ENCODE results near the gene IPO5.
"Not testable (repeated sequence)": the region's sequence is repeated elsewhere in the genome, so short reads cannot be mapped to it uniquely, and the experiment has no call there.

The IPO5 gene

GRCh38 chr13:98047785-98048184 is 94.3 kb downstream of the IPO5 start:
- not testable (repeated sequence) for H3K4me1 ChIP-seq (ENCODE audit: control insufficient read depth in 5 of 5, insufficient read depth in 5 of 5, low read length in 5 of 5); H3K9ac ChIP-seq (ENCODE audit: low read length in 5 of 5); H3K9me3 ChIP-seq (ENCODE audit: control insufficient read depth in 5 of 5, low read length in 5 of 5); H3K27ac ChIP-seq (ENCODE audit: low read depth, low read length); H3K4me3 ChIP-seq (ENCODE audit: low read depth in 1 of 5, low read length in 5 of 5); H3K36me3 ChIP-seq (ENCODE audit: control insufficient read depth in 5 of 5, insufficient read depth in 5 of 5, low read length in 5 of 5); H3K27me3 ChIP-seq (ENCODE audit: control insufficient read depth in 5 of 5, insufficient read depth in 4 of 5, low read length in 5 of 5)

GRCh38 chr13:98048265-98048664 is 94.8 kb downstream of the IPO5 start:
- no peak overlapping the region for H3K4me3 ChIP-seq (ENCODE audit: low read depth in 1 of 5, low read length in 5 of 5)
- H3K9me3 ChIP-seq (ENCODE audit: control insufficient read depth in 5 of 5, low read length in 5 of 5), result peaks cover 0 to 3% (median 0%) of the 10 kb centered on the region in 5 donors
- H3K27me3 ChIP-seq (ENCODE audit: control insufficient read depth in 5 of 5, insufficient read depth in 4 of 5, low read length in 5 of 5), result no peaks in the 10 kb centered on the region
- peaks cover 0 to 2% (median 0%) of the 10 kb centered on the region in 5 donors for H3K4me1 ChIP-seq (ENCODE audit: control insufficient read depth in 5 of 5, insufficient read depth in 5 of 5, low read length in 5 of 5)
- no peak overlapping the region for H3K27ac ChIP-seq (ENCODE audit: low read depth, low read length)
- no peak overlapping the region for H3K9ac ChIP-seq (ENCODE audit: low read length in 5 of 5)
- H3K36me3 ChIP-seq (ENCODE audit: control insufficient read depth in 5 of 5, insufficient read depth in 5 of 5, low read length in 5 of 5), result no peaks in the 10 kb centered on the region

GRCh38 chr13:98050041-98050466 is 96.6 kb downstream of the IPO5 start:
- Histone ChIP-seq H3K9me3 (ENCODE audit: control insufficient read depth in 5 of 5, low read length in 5 of 5) (peaks cover 0 to 5% (median 0%) of the 10 kb centered on the region in 5 donors), H3K27me3 (ENCODE audit: control insufficient read depth in 5 of 5, insufficient read depth in 4 of 5, low read length in 5 of 5) (no peaks in the 10 kb centered on the region), H3K4me3 (ENCODE audit: low read depth in 1 of 5, low read length in 5 of 5) (no peak overlapping the region), H3K9ac (ENCODE audit: low read length in 5 of 5) (no peak overlapping the region), H3K36me3 (ENCODE audit: control insufficient read depth in 5 of 5, insufficient read depth in 5 of 5, low read length in 5 of 5) (no peaks in the 10 kb centered on the region), H3K4me1 (ENCODE audit: control insufficient read depth in 5 of 5, insufficient read depth in 5 of 5, low read length in 5 of 5) (peaks cover 0 to 2% (median 0%) of the 10 kb centered on the region in 5 donors), H3K27ac (ENCODE audit: low read depth, low read length) (no peak overlapping the region)

- Histone ChIP-seq H3K27ac (ENCODE audit: low read depth, low read length) (no peak overlapping the region), H3K27me3 (ENCODE audit: control insufficient read depth in 5 of 5, insufficient read depth in 4 of 5, low read length in 5 of 5) (no peaks in the 10 kb centered on the region)
Measured at GRCh38 chr13:98052412-98052811, 98.9 kb downstream of the IPO5 start.

GRCh38 chr13:98054301-98054700 is 100.8 kb downstream of the IPO5 start:
- no peak overlapping the region for H3K9ac ChIP-seq (ENCODE audit: low read length in 5 of 5)
- no peak overlapping the region for H3K27ac ChIP-seq (ENCODE audit: low read depth, low read length)
- peaks cover 0 to 5% (median 0%) of the 10 kb centered on the region in 5 donors for H3K9me3 ChIP-seq (ENCODE audit: control insufficient read depth in 5 of 5, low read length in 5 of 5)
- no peaks in the 10 kb centered on the region for H3K27me3 ChIP-seq (ENCODE audit: control insufficient read depth in 5 of 5, insufficient read depth in 4 of 5, low read length in 5 of 5)
- peaks cover 0 to 2% (median 0%) of the 10 kb centered on the region in 5 donors for H3K4me1 ChIP-seq (ENCODE audit: control insufficient read depth in 5 of 5, insufficient read depth in 5 of 5, low read length in 5 of 5)
- H3K36me3 ChIP-seq (ENCODE audit: control insufficient read depth in 5 of 5, insufficient read depth in 5 of 5, low read length in 5 of 5), result no peaks in the 10 kb centered on the region
- no peak overlapping the region for H3K4me3 ChIP-seq (ENCODE audit: low read depth in 1 of 5, low read length in 5 of 5)

More at GRCh38 chr13:98052412-98052811, 98.9 kb downstream of the IPO5 start:
- no peaks in the 10 kb centered on the region for H3K36me3 ChIP-seq (ENCODE audit: control insufficient read depth in 5 of 5, insufficient read depth in 5 of 5, low read length in 5 of 5)
- H3K9me3 ChIP-seq (ENCODE audit: control insufficient read depth in 5 of 5, low read length in 5 of 5), result peaks cover 0 to 5% (median 0%) of the 10 kb centered on the region in 5 donors
- H3K9ac ChIP-seq (ENCODE audit: low read length in 5 of 5), result no peak overlapping the region
- H3K4me3 ChIP-seq (ENCODE audit: low read depth in 1 of 5, low read length in 5 of 5), result no peak overlapping the region
- peaks cover 0 to 2% (median 0%) of the 10 kb centered on the region in 5 donors for H3K4me1 ChIP-seq (ENCODE audit: control insufficient read depth in 5 of 5, insufficient read depth in 5 of 5, low read length in 5 of 5)

GRCh38 chr13:98055623-98056022 is 102.1 kb downstream of the IPO5 start:
- peaks cover 0 to 5% (median 0%) of the 10 kb centered on the region in 5 donors for H3K9me3 ChIP-seq (ENCODE audit: control insufficient read depth in 5 of 5, low read length in 5 of 5)
- no peak overlapping the region for H3K27ac ChIP-seq (ENCODE audit: low read depth, low read length)
- H3K4me3 ChIP-seq (ENCODE audit: low read depth in 1 of 5, low read length in 5 of 5), result no peak overlapping the region
- H3K4me1 ChIP-seq (ENCODE audit: control insufficient read depth in 5 of 5, insufficient read depth in 5 of 5, low read length in 5 of 5), result no peaks in the 10 kb centered on the region
- H3K27me3 ChIP-seq (ENCODE audit: control insufficient read depth in 5 of 5, insufficient read depth in 4 of 5, low read length in 5 of 5), result no peaks in the 10 kb centered on the region
- H3K9ac ChIP-seq (ENCODE audit: low read length in 5 of 5), result no peak overlapping the region
- no peaks in the 10 kb centered on the region for H3K36me3 ChIP-seq (ENCODE audit: control insufficient read depth in 5 of 5, insufficient read depth in 5 of 5, low read length in 5 of 5)

GRCh38 chr13:98056839-98057410 is 103.5 kb downstream of the IPO5 start:
- no peaks in the 10 kb centered on the region for H3K4me1 ChIP-seq (ENCODE audit: control insufficient read depth in 5 of 5, insufficient read depth in 5 of 5, low read length in 5 of 5)
- no peak overlapping the region for H3K9ac ChIP-seq (ENCODE audit: low read length in 5 of 5)
- H3K4me3 ChIP-seq (ENCODE audit: low read depth in 1 of 5, low read length in 5 of 5), result no peak overlapping the region
- H3K36me3 ChIP-seq (ENCODE audit: control insufficient read depth in 5 of 5, insufficient read depth in 5 of 5, low read length in 5 of 5), result no peaks in the 10 kb centered on the region
- no peaks in the 10 kb centered on the region for H3K27me3 ChIP-seq (ENCODE audit: control insufficient read depth in 5 of 5, insufficient read depth in 4 of 5, low read length in 5 of 5)
- peaks cover 0 to 5% (median 0%) of the 10 kb centered on the region in 5 donors for H3K9me3 ChIP-seq (ENCODE audit: control insufficient read depth in 5 of 5, low read length in 5 of 5)
- no peak overlapping the region for H3K27ac ChIP-seq (ENCODE audit: low read depth, low read length)

- peaks cover 0 to 2% (median 0%) of the 10 kb centered on the region in 5 donors for H3K9me3 ChIP-seq (ENCODE audit: control insufficient read depth in 5 of 5, low read length in 5 of 5)
- H3K9ac ChIP-seq (ENCODE audit: low read length in 5 of 5), result no peak overlapping the region
- H3K27ac ChIP-seq (ENCODE audit: low read depth, low read length), result no peak overlapping the region
- no peaks in the 10 kb centered on the region for H3K27me3 ChIP-seq (ENCODE audit: control insufficient read depth in 5 of 5, insufficient read depth in 4 of 5, low read length in 5 of 5)
- no peak overlapping the region for H3K4me3 ChIP-seq (ENCODE audit: low read depth in 1 of 5, low read length in 5 of 5)
- H3K4me1 ChIP-seq (ENCODE audit: control insufficient read depth in 5 of 5, insufficient read depth in 5 of 5, low read length in 5 of 5), result no peaks in the 10 kb centered on the region
- H3K36me3 ChIP-seq (ENCODE audit: control insufficient read depth in 5 of 5, insufficient read depth in 5 of 5, low read length in 5 of 5), result no peaks in the 10 kb centered on the region
Measured at GRCh38 chr13:98059276-98059675, 105.8 kb downstream of the IPO5 start.

GRCh38 chr13:98060282-98060681 is 106.8 kb downstream of the IPO5 start:
- Histone ChIP-seq H3K27ac (ENCODE audit: low read depth, low read length) (no peak overlapping the region), H3K9ac (ENCODE audit: low read length in 5 of 5) (no peak overlapping the region), H3K27me3 (ENCODE audit: control insufficient read depth in 5 of 5, insufficient read depth in 4 of 5, low read length in 5 of 5) (no peaks in the 10 kb centered on the region), H3K36me3 (ENCODE audit: control insufficient read depth in 5 of 5, insufficient read depth in 5 of 5, low read length in 5 of 5) (no peaks in the 10 kb centered on the region), H3K9me3 (ENCODE audit: control insufficient read depth in 5 of 5, low read length in 5 of 5) (no peaks in the 10 kb centered on the region), H3K4me1 (ENCODE audit: control insufficient read depth in 5 of 5, insufficient read depth in 5 of 5, low read length in 5 of 5) (no peaks in the 10 kb centered on the region), H3K4me3 (ENCODE audit: low read depth in 1 of 5, low read length in 5 of 5) (no peak overlapping the region)

- Histone ChIP-seq H3K9ac (ENCODE audit: low read length in 5 of 5) (no peak overlapping the region), H3K36me3 (ENCODE audit: control insufficient read depth in 5 of 5, insufficient read depth in 5 of 5, low read length in 5 of 5) (no peaks in the 10 kb centered on the region), H3K27me3 (ENCODE audit: control insufficient read depth in 5 of 5, insufficient read depth in 4 of 5, low read length in 5 of 5) (peaks cover 0 to 3% (median 0%) of the 10 kb centered on the region in 5 donors), H3K9me3 (ENCODE audit: control insufficient read depth in 5 of 5, low read length in 5 of 5) (no peaks in the 10 kb centered on the region), H3K4me3 (ENCODE audit: low read depth in 1 of 5, low read length in 5 of 5) (no peak overlapping the region), H3K27ac (ENCODE audit: low read depth, low read length) (no peak overlapping the region), H3K4me1 (ENCODE audit: control insufficient read depth in 5 of 5, insufficient read depth in 5 of 5, low read length in 5 of 5) (no peaks in the 10 kb centered on the region)
Measured at GRCh38 chr13:98065468-98065867, 112.0 kb downstream of the IPO5 start.

Data from subcutaneous abdominal adipose tissue (tissue), 5 donors.